GM18519 (cell line): ENCODE measurements around the gene POLA1.
"Not testable (repeated sequence)": the region's sequence is repeated elsewhere in the genome, so short reads cannot be mapped to it uniquely, and the experiment has no call there.

Source experiments
- ATAC-seq: cut with Tn5 transposase; IDR thresholded peaks from one replicate; pipeline ENCODE4 v1.9.1; 2021; ENCODE audit warnings: mild to moderate bottlenecking, moderate library complexity; ENCODE audit not compliant: unreplicated experiment, low FRiP score

The POLA1 gene

GRCh38 chrX:24777660-24778059 lies 83.9 kb downstream of the POLA1 start:
- ATAC-seq, result peak; percentile 99

- no peak for ATAC-seq
These were observed 88.3 kb downstream of the POLA1 start for GRCh38 chrX:24782011-24782410.

- ATAC-seq, result no peak
These were observed 95.3 kb downstream of the POLA1 start for GRCh38 chrX:24789047-24789446.

- no peak for ATAC-seq
These were observed 96.4 kb downstream of the POLA1 start for GRCh38 chrX:24790166-24790565.

GRCh38 chrX:24796204-24796603 lies 102.5 kb downstream of the POLA1 start:
- no peak for ATAC-seq

GRCh38 chrX:24799078-24799477 lies 105.4 kb downstream of the POLA1 start:
- ATAC-seq, result no peak

GRCh38 chrX:24799565-24799964 lies 105.8 kb downstream of the POLA1 start:
- ATAC-seq, result no peak

- no peak for ATAC-seq
These were observed 111.5 kb downstream of the POLA1 start for GRCh38 chrX:24805201-24805600.

GRCh38 chrX:24819807-24820206 lies 126.1 kb downstream of the POLA1 start:
- ATAC-seq, result not testable (repeated sequence)

- ATAC-seq, result no peak
These were observed 134.4 kb downstream of the POLA1 start for GRCh38 chrX:24828147-24828546.

- ATAC-seq, result no peak
These were observed 134.9 kb downstream of the POLA1 start for GRCh38 chrX:24828600-24828999.

- ATAC-seq, result no peak
These were observed 140.0 kb downstream of the POLA1 start for GRCh38 chrX:24833695-24834094.

- ATAC-seq, result no peak
These were observed 144.2 kb downstream of the POLA1 start for GRCh38 chrX:24837966-24838365.

- no peak for ATAC-seq
These were observed 144.9 kb downstream of the POLA1 start for GRCh38 chrX:24838629-24839028.

GRCh38 chrX:24839331-24839730 lies 145.6 kb downstream of the POLA1 start:
- no peak for ATAC-seq

GRCh38 chrX:24842486-24842885 lies 148.8 kb downstream of the POLA1 start:
- no peak for ATAC-seq

GRCh38 chrX:24846550-24847150 lies 152.9 kb downstream of the POLA1 start:
- ATAC-seq, result no peak

- ATAC-seq, result no peak
These were observed 157.6 kb downstream of the POLA1 start for GRCh38 chrX:24851289-24851688.

- no peak for ATAC-seq
These were observed 158.1 kb downstream of the POLA1 start for GRCh38 chrX:24851780-24852179.

- ATAC-seq, result no peak
These were observed 164.5 kb downstream of the POLA1 start for GRCh38 chrX:24858004-24858746.

- ATAC-seq, result no peak
These were observed 165.6 kb downstream of the POLA1 start for GRCh38 chrX:24859211-24859841.

GRCh38 chrX:24860140-24860539 lies 166.4 kb downstream of the POLA1 start:
- ATAC-seq, result no peak
